Measurements from ENCODE around the gene MGAT1. TPM values are rescaled to one million over a fixed set of nuclear protein-coding genes. Genes with fewer than 3 reads are reported as not detected.

Gene MGAT1
- total RNA-seq, 2 donors from 2014 or later = 101 to 115 TPM

- no peak within 1 kb of the TSS for H3K27ac ChIP-seq
- intact Hi-C loops (cut with DNase I) = no loop called here
- no peak within 1 kb of the TSS for H3K4me3 ChIP-seq
- no peaks in the 10 kb centered on the region for H3K27me3 ChIP-seq
- H3K36me3 ChIP-seq = no peaks in the 10 kb centered on the region
- no peak for DNase-seq
- H3K9me3 ChIP-seq = no peaks in the 10 kb centered on the region
- H3K9ac ChIP-seq (ENCODE audit: low read depth in 2 of 2, low read length in 2 of 2) = no peak within 1 kb of the TSS
- TF ChIP-seq CTCF (IDR thresholded peaks at IDR 0.05) = no peak
- H3K4me1 ChIP-seq = no peaks in the 10 kb centered on the region
Observed at GRCh38 chr5:180739958-180740357, 62.6 kb downstream of the MGAT1 start, which contains the start of gene OR2Y1. OR2Y1 (minus strand) TSS chr5:180740058; CDS start chr5:180740058, 0 bp downstream.

- Histone ChIP-seq H3K9me3 (no peaks in the 10 kb centered on the region), H3K4me3 (no peak overlapping the region), H3K36me3 (no peaks in the 10 kb centered on the region), H3K27me3 (no peaks in the 10 kb centered on the region), H3K27ac (no peak overlapping the region), H3K4me1 (no peaks in the 10 kb centered on the region), H3K9ac (ENCODE audit: low read depth in 2 of 2, low read length in 2 of 2) (no peak overlapping the region)
- intact Hi-C loops (cut with DNase I) = no loop called here
- no peak for DNase-seq
- no peak for TF ChIP-seq CTCF (IDR thresholded peaks at IDR 0.05)
Observed at GRCh38 chr5:180739271-180739670, 63.3 kb downstream of the MGAT1 start.

- Histone ChIP-seq H3K27ac (no peak overlapping the region), H3K4me3 (no peak overlapping the region), H3K27me3 (no peaks in the 10 kb centered on the region), H3K36me3 (no peaks in the 10 kb centered on the region), H3K4me1 (no peaks in the 10 kb centered on the region), H3K9ac (ENCODE audit: low read depth in 2 of 2, low read length in 2 of 2) (no peak overlapping the region), H3K9me3 (no peaks in the 10 kb centered on the region)
- intact Hi-C loops (cut with DNase I) = no loop called here
- TF ChIP-seq CTCF (IDR thresholded peaks at IDR 0.05) = no peak
- no peak for DNase-seq
Observed at GRCh38 chr5:180736536-180736935, 66.1 kb downstream of the MGAT1 start.

Other genes with a start within 250 kb of the MGAT1 start
- gene SCGB3A1, start 211.3 kb downstream of the MGAT1 start, total RNA-seq = 1 to 10 TPM in 1 of 2 donors, not detected in 1; 1.1 TPM
- gene FLT4, start 153.2 kb downstream of the MGAT1 start, total RNA-seq = 1 to 10 TPM; 3.1 to 3.3 TPM
- not detected for gene OR2Y1, start 62.7 kb downstream of the MGAT1 start, total RNA-seq
- gene ZFP62, start 58.5 kb upstream of the MGAT1 start, total RNA-seq = 10 to 100 TPM; 34.3 to 38.7 TPM
- 10 to 100 TPM; 51.6 to 88.1 TPM for gene BTNL8, start 96.4 kb upstream of the MGAT1 start, total RNA-seq
- 10 to 100 TPM; 38.0 to 71.1 TPM for gene BTNL3, start 186.0 kb upstream of the MGAT1 start, total RNA-seq
- gene BTNL9, start 237.5 kb upstream of the MGAT1 start, total RNA-seq = 1 to 10 TPM; 2.8 to 5.3 TPM